SKM-1 treated with dmso at 0.1 percent for 144 hours (cell line): ENCODE measurements around the gene RNF187.
"Not testable (repeated sequence)": the region's sequence is repeated elsewhere in the genome, so short reads cannot be mapped to it uniquely, and the experiment has no call there.

ENCODE experiments used
- DNase-seq: peaks from one replicate; lab custom pipeline; 2025; ENCODE audit not compliant: unreplicated experiment; lab: John Stamatoyannopoulos, UW

Gene RNF187

DNA sequence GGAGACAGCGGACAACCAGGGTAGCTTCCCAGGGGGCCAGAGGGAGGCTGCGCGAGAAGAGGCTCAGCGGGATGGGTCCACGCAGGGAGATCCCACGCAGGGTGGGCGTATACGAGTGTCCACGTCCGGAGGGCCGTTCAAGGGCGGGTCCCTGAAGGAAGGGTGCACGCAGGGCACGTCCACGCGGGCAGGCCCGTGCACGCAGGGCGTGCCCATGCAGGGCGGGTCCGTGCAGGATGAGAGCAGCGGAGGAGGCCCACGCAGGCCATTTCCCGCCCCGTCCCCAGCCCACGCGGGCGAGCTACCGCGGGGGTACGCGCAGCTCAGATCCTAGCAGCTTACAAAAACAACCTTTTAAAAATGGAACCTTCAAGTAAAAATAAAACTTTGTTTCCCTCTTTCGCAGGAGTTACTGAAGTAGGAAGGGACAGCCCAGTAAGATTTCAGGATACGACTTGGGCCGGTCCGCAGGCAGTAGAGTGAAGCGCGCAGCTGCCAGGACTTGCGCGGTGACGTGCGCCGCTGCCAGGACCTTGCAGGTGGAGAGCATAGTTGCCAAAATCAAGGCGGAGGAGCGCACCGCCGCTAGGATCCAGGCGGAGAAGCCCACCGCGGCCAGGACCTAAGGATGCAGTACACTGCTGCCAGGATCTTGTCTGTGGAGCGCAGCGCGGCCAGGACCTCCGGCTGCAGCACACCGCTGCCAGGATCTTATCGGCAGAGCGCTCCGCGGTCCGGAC lies 416 bp upstream of the RNF187 start:
- DNase-seq: peak; percentile 93

- no peak for DNase-seq
Observed at GRCh38 chr1:228488125-228488817, 1.1 kb downstream of the RNF187 start.

- no peak for DNase-seq
Observed at GRCh38 chr1:228488818-228489674, 1.9 kb downstream of the RNF187 start.

GRCh38 chr1:228490120-228491078 lies 3.2 kb downstream of the RNF187 start:
- no peak for DNase-seq

DNA sequence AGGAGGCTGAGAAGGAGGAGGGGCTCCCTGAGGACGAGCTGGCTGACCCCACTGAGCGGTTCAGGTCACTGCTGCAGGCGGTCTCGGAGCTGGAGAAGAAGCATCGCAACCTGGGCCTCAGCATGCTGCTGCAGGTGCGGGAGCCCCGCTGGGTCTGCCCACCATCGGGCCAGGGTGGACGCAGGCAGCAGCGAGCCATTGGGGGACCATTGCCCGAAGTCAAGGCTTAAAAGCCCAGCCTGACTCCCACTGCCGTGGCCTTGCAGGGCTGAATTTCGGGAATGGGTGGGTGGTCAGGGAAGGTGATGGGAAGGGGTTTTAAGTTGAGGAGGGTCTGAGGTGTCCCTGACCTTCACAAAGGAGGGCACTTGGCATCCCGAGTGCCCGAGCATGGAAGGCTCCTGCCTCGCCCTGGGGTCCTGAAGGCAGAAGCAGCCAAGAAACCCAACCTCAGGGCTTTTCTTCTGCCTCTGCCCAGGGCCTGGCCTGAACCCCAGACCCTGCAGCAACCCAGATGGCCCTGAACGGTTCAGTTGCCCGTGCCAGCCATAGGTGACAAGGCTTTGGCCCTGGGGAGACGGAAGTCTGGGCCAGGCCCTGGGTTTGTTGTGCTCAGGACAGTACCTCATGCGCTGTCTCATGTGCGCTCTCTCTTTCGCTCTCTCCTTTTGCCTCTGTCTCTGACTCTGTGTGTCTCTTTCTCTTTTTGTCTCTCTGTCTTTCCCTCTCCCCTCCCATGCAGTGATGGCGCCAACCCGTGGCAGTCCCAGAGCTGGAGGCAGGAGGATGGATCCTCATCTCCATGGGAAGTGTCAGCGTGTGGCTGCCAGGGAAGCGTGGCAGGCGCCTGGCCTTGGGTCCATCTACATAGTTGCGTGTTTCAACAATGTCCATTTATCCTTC lies 6.2 kb downstream of the RNF187 start:
- no peak for DNase-seq

DNA sequence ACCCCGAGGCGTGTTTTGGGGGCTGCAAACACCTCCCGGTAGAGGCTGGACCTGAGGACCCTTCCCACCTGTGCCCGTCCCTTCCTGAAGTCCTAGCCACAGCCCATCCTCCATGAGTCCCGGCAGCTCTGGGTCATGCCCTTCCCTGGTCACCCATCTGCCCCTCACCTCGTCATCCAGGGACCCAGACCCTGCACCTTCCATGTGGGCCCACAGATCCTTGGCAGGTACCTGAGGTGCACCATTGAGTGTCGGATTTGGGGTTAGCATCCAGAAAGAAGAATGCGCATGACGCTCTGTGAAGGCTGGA lies 6.8 kb downstream of the RNF187 start:
- no peak for DNase-seq

DNA sequence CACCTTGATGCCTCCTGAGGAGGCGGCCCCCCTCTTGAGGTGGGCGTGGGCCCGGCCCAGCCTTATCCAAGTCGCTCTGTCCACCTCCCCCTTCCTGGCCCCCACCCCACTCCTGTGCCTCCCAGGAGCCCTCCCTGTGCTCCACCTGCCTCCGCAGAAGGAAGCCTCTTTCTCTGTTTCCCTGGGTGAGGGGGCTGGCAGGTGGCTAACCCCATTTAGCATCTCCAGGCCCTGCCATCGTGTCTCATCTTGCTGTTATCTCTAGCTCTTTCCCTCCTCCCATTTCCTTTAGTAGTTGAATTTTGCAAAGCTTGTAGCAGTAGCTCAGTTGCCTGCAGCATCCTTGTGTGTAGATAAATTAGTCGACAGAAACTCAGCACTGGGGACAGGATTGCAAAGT lies 7.2 kb downstream of the RNF187 start:
- DNase-seq: no peak

DNA sequence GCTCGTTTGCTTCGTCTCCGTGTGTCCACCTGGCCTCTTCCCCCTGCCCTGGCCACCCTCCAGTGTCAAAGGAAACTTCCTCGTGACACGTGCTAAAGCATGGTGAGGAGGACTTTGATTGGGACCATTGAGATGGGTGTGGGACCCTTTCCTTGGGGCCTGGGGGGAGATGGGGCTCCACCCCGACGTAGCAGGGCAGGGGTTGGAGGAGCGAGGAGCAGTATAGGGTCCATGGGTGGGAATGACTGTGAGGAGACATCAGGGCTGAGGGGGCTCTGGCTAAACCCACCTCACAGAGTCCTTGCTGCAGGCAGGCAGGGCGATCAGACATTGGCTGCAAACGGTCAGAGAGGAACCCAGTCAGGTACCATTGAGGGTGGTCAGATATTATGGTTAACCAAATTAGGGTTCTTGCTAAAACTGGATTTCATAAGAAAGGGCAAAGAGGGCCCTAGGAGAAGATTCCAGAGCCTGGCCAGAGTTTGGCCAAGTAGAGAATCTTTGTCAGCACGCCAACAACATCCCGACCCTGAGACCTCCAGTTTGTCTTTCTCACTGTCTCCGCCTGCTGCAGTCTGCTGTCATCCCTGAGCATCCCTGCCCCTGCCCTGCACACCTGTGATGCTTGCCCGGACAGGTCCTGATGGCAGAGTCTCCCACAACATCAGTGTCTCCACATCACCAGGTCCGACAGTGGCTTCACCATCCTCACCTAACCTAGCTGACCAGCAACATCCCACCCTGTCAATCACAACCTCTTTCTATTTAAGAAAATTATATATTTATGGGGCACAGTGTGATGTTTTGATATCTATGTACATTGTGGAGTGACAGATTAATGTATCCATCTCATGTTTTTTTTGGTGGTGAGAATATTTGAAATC lies 8.0 kb downstream of the RNF187 start:
- DNase-seq: no peak

GRCh38 chr1:228496084-228496483 lies 8.9 kb downstream of the RNF187 start:
- no peak for DNase-seq

DNA sequence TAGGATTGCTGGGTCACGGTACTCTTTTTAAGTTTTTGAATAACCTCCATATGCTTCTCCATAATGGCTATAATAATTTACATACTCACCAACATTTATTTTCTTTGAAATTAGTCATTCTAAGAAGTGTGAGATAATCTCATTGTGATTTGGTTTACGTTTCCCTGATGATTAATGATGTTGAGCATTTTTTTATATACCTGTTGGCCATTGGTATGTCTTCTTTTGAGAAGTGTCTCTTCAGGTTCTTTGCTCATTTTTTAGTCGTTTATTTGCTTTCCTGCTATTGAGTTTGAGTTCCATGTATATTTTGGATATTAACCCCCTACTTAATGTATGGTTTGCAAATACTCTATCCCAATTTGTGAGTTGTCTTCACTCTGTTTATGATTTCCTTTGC lies 9.3 kb downstream of the RNF187 start:
- no peak for DNase-seq

- no peak for DNase-seq
Observed at GRCh38 chr1:228497206-228497605, 10.0 kb downstream of the RNF187 start.

- no peak for DNase-seq
Observed at GRCh38 chr1:228497817-228498216, 10.6 kb downstream of the RNF187 start.

DNA sequence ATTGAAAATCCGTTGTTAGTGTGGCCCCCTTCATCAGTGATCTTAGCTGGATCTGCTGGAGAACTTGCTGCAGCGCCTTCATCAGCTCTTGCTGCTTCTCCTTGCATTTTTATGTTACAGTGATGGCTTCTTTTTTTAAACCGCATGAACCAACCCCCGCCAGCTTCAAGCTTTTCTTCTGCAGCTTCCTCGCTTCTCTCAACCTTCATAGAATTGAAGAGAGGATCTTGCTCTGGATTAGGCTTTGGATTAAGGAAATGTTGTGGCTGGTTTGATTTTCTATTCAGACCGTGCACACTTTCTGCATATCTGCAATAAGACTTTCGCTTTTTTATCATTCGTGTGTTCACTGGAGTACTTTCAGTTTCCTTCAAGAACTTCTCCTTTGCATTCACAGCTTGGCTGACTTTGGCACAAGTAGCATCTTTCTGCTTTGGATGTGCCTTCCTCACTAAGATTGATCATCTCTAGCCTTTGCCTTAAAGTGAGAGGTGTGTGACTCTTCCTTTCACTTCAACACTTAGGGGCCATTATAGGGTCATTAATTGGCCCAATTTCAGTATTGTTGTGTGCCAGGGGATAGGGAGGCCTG lies 13.1 kb downstream of the RNF187 start:
- DNase-seq: no peak

- DNase-seq: peak; percentile 93
Observed at GRCh38 chr1:228500901-228501871, 14.0 kb downstream of the RNF187 start.

- no peak for DNase-seq
Observed at GRCh38 chr1:228502522-228502921, 15.3 kb downstream of the RNF187 start.

GRCh38 chr1:228505944-228506343 lies 18.8 kb downstream of the RNF187 start:
- not testable (repeated sequence) for DNase-seq

- DNase-seq: no peak
Observed at GRCh38 chr1:228507961-228508652, 20.9 kb downstream of the RNF187 start.
